ENCODE measurements around the gene SORBS2. TPM values are rescaled to one million over a fixed set of nuclear protein-coding genes. Genes with fewer than 3 reads are reported as not detected.

The SORBS2 gene, protein sequence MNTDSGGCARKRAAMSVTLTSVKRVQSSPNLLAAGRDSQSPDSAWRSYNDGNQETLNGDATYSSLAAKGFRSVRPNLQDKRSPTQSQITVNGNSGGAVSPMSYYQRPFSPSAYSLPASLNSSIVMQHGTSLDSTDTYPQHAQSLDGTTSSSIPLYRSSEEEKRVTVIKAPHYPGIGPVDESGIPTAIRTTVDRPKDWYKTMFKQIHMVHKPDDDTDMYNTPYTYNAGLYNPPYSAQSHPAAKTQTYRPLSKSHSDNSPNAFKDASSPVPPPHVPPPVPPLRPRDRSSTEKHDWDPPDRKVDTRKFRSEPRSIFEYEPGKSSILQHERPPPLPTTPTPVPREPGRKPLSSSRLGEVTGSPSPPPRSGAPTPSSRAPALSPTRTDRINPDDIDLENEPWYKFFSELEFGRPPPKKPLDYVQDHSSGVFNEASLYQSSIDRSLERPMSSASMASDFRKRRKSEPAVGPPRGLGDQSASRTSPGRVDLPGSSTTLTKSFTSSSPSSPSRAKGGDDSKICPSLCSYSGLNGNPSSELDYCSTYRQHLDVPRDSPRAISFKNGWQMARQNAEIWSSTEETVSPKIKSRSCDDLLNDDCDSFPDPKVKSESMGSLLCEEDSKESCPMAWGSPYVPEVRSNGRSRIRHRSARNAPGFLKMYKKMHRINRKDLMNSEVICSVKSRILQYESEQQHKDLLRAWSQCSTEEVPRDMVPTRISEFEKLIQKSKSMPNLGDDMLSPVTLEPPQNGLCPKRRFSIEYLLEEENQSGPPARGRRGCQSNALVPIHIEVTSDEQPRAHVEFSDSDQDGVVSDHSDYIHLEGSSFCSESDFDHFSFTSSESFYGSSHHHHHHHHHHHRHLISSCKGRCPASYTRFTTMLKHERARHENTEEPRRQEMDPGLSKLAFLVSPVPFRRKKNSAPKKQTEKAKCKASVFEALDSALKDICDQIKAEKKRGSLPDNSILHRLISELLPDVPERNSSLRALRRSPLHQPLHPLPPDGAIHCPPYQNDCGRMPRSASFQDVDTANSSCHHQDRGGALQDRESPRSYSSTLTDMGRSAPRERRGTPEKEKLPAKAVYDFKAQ (N-terminal part only)
- 0.63 to 1.2 TPM (median 0.67 TPM) in 5 replicates for total RNA-seq (2022; extraction: Qiagen RNA extraction)

GRCh38 chr4:185811509-185812364, at the start of gene SORBS2:
Gene SORBS2 (minus strand): TSS chr4:185812194. CDS start chr4:185690571, 121,623 bp downstream.

All from A549 treated with AZD2906 at 1 μM for 4 hours (cell line).